Measurements from ENCODE around the gene CDC40. TPM values are rescaled to one million over a fixed set of nuclear protein-coding genes. Genes with fewer than 3 reads are reported as not detected.

Gene CDC40
- total RNA-seq, 1 donor from 2014 or later: 10.0 TPM

- H3K9me3 ChIP-seq: no peaks in the 10 kb centered on the region
- TF ChIP-seq CTCF (IDR thresholded peaks at IDR 0.05): no peak
- no peaks in the 10 kb centered on the region for H3K4me1 ChIP-seq
- no peak for DNase-seq (ENCODE audit: low spot score in 2 of 2)
- intact Hi-C loops (cut with DNase I): no loop called here
- no peaks in the 10 kb centered on the region for H3K36me3 ChIP-seq
- H3K27ac ChIP-seq: no peak overlapping the region
- H3K27me3 ChIP-seq: no peaks in the 10 kb centered on the region
- H3K4me3 ChIP-seq: no peak overlapping the region
Measured at GRCh38 chr6:110277100-110277665, 97.0 kb downstream of the CDC40 start.

Other genes starting within 250 kb of the CDC40 start
- gene GPR6, start 202.1 kb upstream of the CDC40 start, total RNA-seq: not detected
- gene WASF1, start 757 bp upstream of the CDC40 start, total RNA-seq: 0.53 TPM
- 2.0 TPM for gene METTL24, start 177.9 kb downstream of the CDC40 start, total RNA-seq
- gene DDO, start 235.1 kb downstream of the CDC40 start, total RNA-seq: 0.32 TPM

Data from ascending aorta (tissue), 2 donors.